ENCODE results near the gene CALHM4. TPM values are rescaled to one million over a fixed set of nuclear protein-coding genes. Genes with fewer than 3 reads are reported as not detected.

The CALHM4 gene
- total and polyA plus RNA-seq, 2 of the 8 experiments (the other 6 are each of a cell fraction or from before 2014, with no cell fraction given): not detected

DNA sequence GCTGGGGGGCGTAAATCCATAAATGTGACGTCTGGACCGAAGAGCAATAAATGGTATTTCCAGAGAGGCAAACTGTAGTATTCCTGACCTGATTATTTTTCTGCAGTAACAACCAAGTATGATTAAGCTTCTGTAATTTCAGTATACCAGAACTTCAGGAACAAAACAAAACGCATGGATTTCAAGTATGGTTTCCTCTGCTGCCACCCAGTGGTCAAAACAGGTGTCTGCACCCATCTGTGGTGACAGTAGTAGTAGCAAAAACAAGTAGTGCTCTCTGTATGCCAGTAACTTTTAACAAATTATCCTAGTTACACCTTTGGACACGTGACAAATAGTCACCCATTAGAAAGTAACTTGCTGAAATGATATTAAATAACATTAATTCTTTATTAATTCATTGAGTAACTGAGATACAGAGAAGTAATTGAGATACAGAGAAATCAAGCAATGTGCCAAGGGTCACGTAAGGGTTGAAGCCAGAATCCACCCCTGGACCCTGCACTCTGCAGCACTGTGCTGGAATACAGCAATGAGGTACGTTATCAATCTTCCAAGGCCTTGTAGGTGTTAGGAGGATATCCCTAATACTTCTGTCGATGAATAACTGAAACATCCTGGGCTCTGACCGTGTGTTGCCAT lies 7.9 kb downstream of the CALHM4 start:
- H2AFZ ChIP-seq (ENCODE audit: low read length): peak overlapping the region; percentile 94
- peak overlapping the region in 1 of 4 experiments; percentile 34; a peak in 1 of 7 replicates for H3K9ac ChIP-seq (replicated peaks in 1 of 4; ENCODE audit: extremely low read depth in 1 of 4, low read depth in 3 of 4, low read length in 3 of 4)
- no peak overlapping the region for H3K56ac ChIP-seq (replicated peaks; ENCODE audit: insufficient read length, low read depth, low read length)
- DNase-seq (ENCODE audit: low read depth in 1 of 2, low spot score in 2 of 2) (peak in 1 of 2 experiments; percentile 83), FAIRE-seq (peak; percentile 86)
- H3K23me2 ChIP-seq (ENCODE audit: low read depth, low read length): no peaks in the 10 kb centered on the region
- WGBS, 2 experiments (ENCODE audit: extremely low coverage in 1 of 2, insufficient coverage in 1 of 2, insufficient read length in 1 of 2, insufficient replicate concordance in 2 of 2, low coverage in 1 of 2, low lambda C conversion rate in 2 of 2, missing lambda C conversion rate in 1 of 2): 54% methylated on average over 9 of the region's 9 CpGs; no CpG with 5 or more reads in 1 of the 2 experiments
- H2AK5ac ChIP-seq (ENCODE audit: low read depth, low read length): no peak overlapping the region
- no peak overlapping the region; a peak in 1 of 8 replicates for H3K4me3 ChIP-seq (ENCODE audit: extremely low read depth in 1 of 4, insufficient read depth in 2 of 4, low read depth in 3 of 4, low read length in 4 of 4)
- no peaks in the 10 kb centered on the region for H4K20me1 ChIP-seq (replicated peaks in 1 of 2; ENCODE audit: control insufficient read depth in 1 of 2, insufficient read depth in 2 of 2, low read length in 2 of 2)
- H3K4ac ChIP-seq (replicated peaks; ENCODE audit: insufficient read length, low read depth, low read length): no peak overlapping the region
- H2BK5ac ChIP-seq (ENCODE audit: low read depth, low read length): no peak overlapping the region
- no peak overlapping the region for H3K18ac ChIP-seq (ENCODE audit: extremely low read depth, low read length)
- no peak overlapping the region for H2BK120ac ChIP-seq (replicated peaks; ENCODE audit: low read depth, low read length)
- H3K14ac ChIP-seq (ENCODE audit: insufficient read length): no peak overlapping the region
- ChIA-PET POLR2A (ENCODE audit: partially characterized antibody) (interaction anchor here (1.6 kb wide), 1 partner anchor 10 kb away, joined by 6 read pairs; the partner anchor contains the start of gene RWDD1), CTCF (ENCODE audit: partially characterized antibody) (interaction anchor here (0.6 to 6.7 kb wide), 58 partner anchors 7 to 359 kb away, joined by 3 to 59 read pairs (median 4); partner anchors contain the start of genes CALHM4, CALHM5, RWDD1 and TRAPPC3L)
- no peak overlapping the region for H2BK12ac ChIP-seq (ENCODE audit: low read depth, low read length)
- no peak overlapping the region for H3K23ac ChIP-seq (ENCODE audit: insufficient read length)
- no peak overlapping the region for H4K5ac ChIP-seq (ENCODE audit: insufficient read length, low read depth, low read length)
- no peak overlapping the region for H2BK20ac ChIP-seq (ENCODE audit: low read length)
- no peak overlapping the region for H3K27ac ChIP-seq (ENCODE audit: low read depth, low read length)
- no peaks in the 10 kb centered on the region for H3K79me1 ChIP-seq (ENCODE audit: low read depth, low read length)
- no peak overlapping the region for H4K91ac ChIP-seq (replicated peaks; ENCODE audit: insufficient read length, low read length)
- no peaks in the 10 kb centered on the region for H3K36me3 ChIP-seq (ENCODE audit: control insufficient read depth in 2 of 4, insufficient read depth in 4 of 4, low read length in 3 of 4)
- H3K4me2 ChIP-seq (ENCODE audit: insufficient read depth in 1 of 2, low read depth in 2 of 2, low read length in 2 of 2): peak overlapping the region in 1 of 2 experiments; percentile 23; a peak in 1 of 4 replicates
- H3K27me3 ChIP-seq (replicated peaks in 1 of 4; ENCODE audit: control insufficient read depth in 3 of 4, extremely low read depth in 1 of 4, insufficient read depth in 3 of 4, low read length in 3 of 4): no peaks in the 10 kb centered on the region
- H3K4me1 ChIP-seq (replicated peaks in 1 of 4; ENCODE audit: control insufficient read depth in 3 of 4, insufficient read depth in 4 of 4, low read length in 3 of 4): no peaks in the 10 kb centered on the region
- no peak overlapping the region for H4K8ac ChIP-seq (ENCODE audit: extremely low read depth, insufficient read depth, low read length)
- H2BK15ac ChIP-seq (ENCODE audit: low read length): no peak overlapping the region
- no peaks in the 10 kb centered on the region for H3K79me2 ChIP-seq (ENCODE audit: control insufficient read depth in 1 of 2, insufficient read depth in 2 of 2, low read length in 2 of 2)
- no peaks in the 10 kb centered on the region for H3K9me3 ChIP-seq (ENCODE audit: insufficient read depth in 2 of 2, low read depth in 1 of 2, low read length in 1 of 2)
- TF ChIP-seq NANOG (IDR thresholded peaks at IDR 0.05; ENCODE audit: insufficient read depth, low read depth, low read length, poor library complexity, severe bottlenecking): no peak
- TF ChIP-seq TCF12 (IDR thresholded peaks at IDR 0.05; ENCODE audit: low read depth, low read length): no peak
- TF ChIP-seq FOSL1 (IDR thresholded peaks at IDR 0.05; ENCODE audit: insufficient read depth, low read depth, low read length): no peak
- no peak for TF ChIP-seq RFX5 (IDR thresholded peaks at IDR 0.05; ENCODE audit: borderline replicate concordance, low read depth, low read length)
- TF ChIP-seq CTBP2 (IDR thresholded peaks at IDR 0.05; ENCODE audit: borderline replicate concordance, insufficient read depth, insufficient read length, low read length): no peak
- TF ChIP-seq RAD21 (IDR thresholded peaks at IDR 0.05 in 1 of 2, conservative IDR thresholded peaks at IDR 0.05 in 1 of 2; ENCODE audit: low read depth in 2 of 2, low read length in 2 of 2): peak; percentile 87
- no peak for TF ChIP-seq JUN (IDR thresholded peaks at IDR 0.05; ENCODE audit: low read depth, low read length)
- TF ChIP-seq, protein P1, sequence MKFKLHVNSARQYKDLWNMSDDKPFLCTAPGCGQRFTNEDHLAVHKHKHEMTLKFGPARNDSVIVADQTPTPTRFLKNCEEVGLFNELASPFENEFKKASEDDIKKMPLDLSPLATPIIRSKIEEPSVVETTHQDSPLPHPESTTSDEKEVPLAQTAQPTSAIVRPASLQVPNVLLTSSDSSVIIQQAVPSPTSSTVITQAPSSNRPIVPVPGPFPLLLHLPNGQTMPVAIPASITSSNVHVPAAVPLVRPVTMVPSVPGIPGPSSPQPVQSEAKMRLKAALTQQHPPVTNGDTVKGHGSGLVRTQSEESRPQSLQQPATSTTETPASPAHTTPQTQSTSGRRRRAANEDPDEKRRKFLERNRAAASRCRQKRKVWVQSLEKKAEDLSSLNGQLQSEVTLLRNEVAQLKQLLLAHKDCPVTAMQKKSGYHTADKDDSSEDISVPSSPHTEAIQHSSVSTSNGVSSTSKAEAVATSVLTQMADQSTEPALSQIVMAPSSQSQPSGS (IDR thresholded peaks at IDR 0.05; ENCODE audit: low read length): no peak
- TF ChIP-seq CHD1 (IDR thresholded peaks at IDR 0.05; ENCODE audit: low read depth, low read length): no peak
- no peak for TF ChIP-seq NRF1 (IDR thresholded peaks at IDR 0.05; ENCODE audit: low read depth, low read length)
